ENCODE results near the gene DSCAML1.

Gene DSCAML1

DNA sequence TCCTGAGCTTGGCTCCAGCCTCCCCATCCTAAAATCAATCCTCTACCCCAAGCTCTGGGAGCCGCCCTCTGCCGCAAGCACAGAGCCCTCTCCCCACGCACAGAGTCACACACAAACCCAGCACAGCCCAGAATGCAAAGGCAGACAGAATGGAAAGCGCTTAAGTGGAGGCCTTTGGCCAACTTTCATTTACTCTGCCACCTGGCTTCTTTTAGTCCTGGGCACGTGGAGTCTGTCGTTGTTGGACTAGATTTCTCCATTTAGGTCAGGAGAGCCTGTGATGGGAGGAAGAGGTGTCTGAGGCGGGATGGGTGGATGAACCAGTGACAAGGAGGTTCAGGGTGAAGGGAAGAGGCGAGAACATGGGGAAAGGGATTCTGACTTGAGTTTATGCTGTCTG lies 191.7 kb downstream of the DSCAML1 start:
- no peaks in the 10 kb centered on the region for H3K4me1 ChIP-seq (ENCODE audit: control extremely low read depth in 1 of 4, control insufficient read depth in 4 of 4, insufficient read depth in 4 of 4, low read length in 3 of 4)
- peaks cover 0 to 10% (median 0%) of the 10 kb centered on the region in 5 experiments for H3K27me3 ChIP-seq (replicated peaks in 2 of 5; ENCODE audit: control insufficient read depth in 4 of 5, insufficient read depth in 5 of 5, low read length in 4 of 5)
- no peaks in the 10 kb centered on the region for H3K36me3 ChIP-seq (ENCODE audit: control insufficient read depth in 4 of 4, insufficient read depth in 4 of 4, low read length in 3 of 4)
- ChIA-PET CTCF (no interaction called here), POLR2A (no interaction called here)
- no peak overlapping the region for H3K27ac ChIP-seq (ENCODE audit: insufficient read depth in 1 of 2, low read depth in 1 of 2, low read length in 2 of 2, poor library complexity in 1 of 2, severe bottlenecking in 2 of 2)
- no peak for DNase-seq
- 98% methylated on average over 7 of the region's 8 CpGs for WGBS (ENCODE audit: insufficient coverage)
- no peak overlapping the region for H3K4me3 ChIP-seq (ENCODE audit: control insufficient read depth in 1 of 7, extremely low read depth in 1 of 7, insufficient read depth in 4 of 7, low read depth in 2 of 7, low read length in 6 of 7)
- no peaks in the 10 kb centered on the region for H3K9me3 ChIP-seq (ENCODE audit: control extremely low read depth in 1 of 5, control insufficient read depth in 4 of 5, insufficient read depth in 2 of 5, low read depth in 1 of 5, low read length in 4 of 5)

DNA sequence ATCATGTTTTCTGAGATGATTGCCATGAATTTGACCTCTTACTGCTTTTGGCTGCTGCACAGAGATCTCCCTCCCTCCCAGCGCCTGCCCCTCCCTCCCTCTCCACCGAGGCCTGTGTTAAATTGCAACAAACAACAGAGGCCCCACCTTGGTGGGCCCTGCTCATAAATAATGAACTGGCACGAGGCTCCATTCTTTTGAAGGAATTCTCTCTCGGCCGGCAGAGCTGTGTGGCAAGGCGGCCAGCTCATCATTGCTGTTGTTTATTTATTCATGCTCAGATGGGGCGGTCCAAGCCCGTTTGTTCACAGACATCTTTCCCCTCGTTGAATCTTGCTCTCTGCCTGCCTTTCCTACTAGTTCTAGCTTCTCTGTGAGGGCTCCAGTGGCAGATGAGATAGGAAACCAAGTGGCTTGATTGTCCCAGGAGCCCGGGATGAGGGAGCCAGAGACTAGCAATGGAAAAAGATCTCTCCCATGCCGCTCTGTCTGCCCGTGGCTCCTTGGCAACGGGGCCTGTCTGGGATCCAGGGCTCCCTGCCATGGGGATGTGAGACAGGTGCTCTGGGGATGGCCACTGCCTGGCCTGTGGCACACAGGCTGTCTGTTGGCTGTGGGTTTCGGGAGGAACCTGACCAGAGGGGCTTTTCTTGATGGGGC lies 192.6 kb downstream of the DSCAML1 start:
- H3K27me3 ChIP-seq (replicated peaks in 2 of 5; ENCODE audit: control insufficient read depth in 4 of 5, insufficient read depth in 5 of 5, low read length in 4 of 5): peaks cover 0 to 13% (median 5%) of the 10 kb centered on the region in 5 experiments
- POLR2A ChIA-PET: no interaction called here
- H3K4me1 ChIP-seq (ENCODE audit: control extremely low read depth in 1 of 4, control insufficient read depth in 4 of 4, insufficient read depth in 4 of 4, low read length in 3 of 4): no peaks in the 10 kb centered on the region
- no peaks in the 10 kb centered on the region for H3K36me3 ChIP-seq (ENCODE audit: control insufficient read depth in 4 of 4, insufficient read depth in 4 of 4, low read length in 3 of 4)
- CTCF ChIA-PET: no interaction called here
- 83% methylated on average over 14 of the region's 14 CpGs for WGBS (ENCODE audit: insufficient coverage)
- no peak overlapping the region for H3K27ac ChIP-seq (ENCODE audit: insufficient read depth in 1 of 2, low read depth in 1 of 2, low read length in 2 of 2, poor library complexity in 1 of 2, severe bottlenecking in 2 of 2)
- no peak overlapping the region for H3K4me3 ChIP-seq (ENCODE audit: control insufficient read depth in 1 of 7, extremely low read depth in 1 of 7, insufficient read depth in 4 of 7, low read depth in 2 of 7, low read length in 6 of 7)
- H3K9me3 ChIP-seq (ENCODE audit: control extremely low read depth in 1 of 5, control insufficient read depth in 4 of 5, insufficient read depth in 2 of 5, low read depth in 1 of 5, low read length in 4 of 5): no peaks in the 10 kb centered on the region
- DNase-seq: no peak

DNA sequence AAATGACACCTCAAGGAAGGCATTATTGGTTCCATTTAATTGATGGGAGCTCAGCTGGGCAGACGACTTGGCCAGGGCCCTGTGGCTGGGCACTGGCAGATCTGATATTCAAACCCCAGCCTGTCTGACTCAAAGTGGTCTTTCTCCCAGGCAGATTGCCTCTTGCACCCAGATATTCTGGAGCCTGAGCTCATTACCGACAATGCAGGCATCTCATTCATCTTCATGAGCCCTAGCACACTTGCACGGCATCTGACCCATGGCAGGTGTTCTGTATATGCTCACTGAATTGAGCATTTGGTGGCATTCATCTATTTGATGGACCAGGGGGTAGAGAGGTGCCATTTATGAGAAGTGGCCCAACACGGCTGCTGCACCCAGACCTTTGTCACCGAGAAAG lies 193.1 kb downstream of the DSCAML1 start:
- CTCF ChIA-PET: no interaction called here
- no peaks in the 10 kb centered on the region for H3K9me3 ChIP-seq (ENCODE audit: control extremely low read depth in 1 of 5, control insufficient read depth in 4 of 5, insufficient read depth in 2 of 5, low read depth in 1 of 5, low read length in 4 of 5)
- no peak for DNase-seq
- H3K27ac ChIP-seq (ENCODE audit: insufficient read depth in 1 of 2, low read depth in 1 of 2, low read length in 2 of 2, poor library complexity in 1 of 2, severe bottlenecking in 2 of 2): no peak overlapping the region
- no peaks in the 10 kb centered on the region for H3K4me1 ChIP-seq (ENCODE audit: control extremely low read depth in 1 of 4, control insufficient read depth in 4 of 4, insufficient read depth in 4 of 4, low read length in 3 of 4)
- H3K4me3 ChIP-seq (ENCODE audit: control insufficient read depth in 1 of 7, extremely low read depth in 1 of 7, insufficient read depth in 4 of 7, low read depth in 2 of 7, low read length in 6 of 7): no peak overlapping the region
- H3K36me3 ChIP-seq (ENCODE audit: control insufficient read depth in 4 of 4, insufficient read depth in 4 of 4, low read length in 3 of 4): no peaks in the 10 kb centered on the region
- POLR2A ChIA-PET: no interaction called here
- peaks cover 0 to 16% (median 5%) of the 10 kb centered on the region in 5 experiments for H3K27me3 ChIP-seq (replicated peaks in 2 of 5; ENCODE audit: control insufficient read depth in 4 of 5, insufficient read depth in 5 of 5, low read length in 4 of 5)
- 97% methylated on average over 3 of the region's 5 CpGs for WGBS (ENCODE audit: insufficient coverage)

DNA sequence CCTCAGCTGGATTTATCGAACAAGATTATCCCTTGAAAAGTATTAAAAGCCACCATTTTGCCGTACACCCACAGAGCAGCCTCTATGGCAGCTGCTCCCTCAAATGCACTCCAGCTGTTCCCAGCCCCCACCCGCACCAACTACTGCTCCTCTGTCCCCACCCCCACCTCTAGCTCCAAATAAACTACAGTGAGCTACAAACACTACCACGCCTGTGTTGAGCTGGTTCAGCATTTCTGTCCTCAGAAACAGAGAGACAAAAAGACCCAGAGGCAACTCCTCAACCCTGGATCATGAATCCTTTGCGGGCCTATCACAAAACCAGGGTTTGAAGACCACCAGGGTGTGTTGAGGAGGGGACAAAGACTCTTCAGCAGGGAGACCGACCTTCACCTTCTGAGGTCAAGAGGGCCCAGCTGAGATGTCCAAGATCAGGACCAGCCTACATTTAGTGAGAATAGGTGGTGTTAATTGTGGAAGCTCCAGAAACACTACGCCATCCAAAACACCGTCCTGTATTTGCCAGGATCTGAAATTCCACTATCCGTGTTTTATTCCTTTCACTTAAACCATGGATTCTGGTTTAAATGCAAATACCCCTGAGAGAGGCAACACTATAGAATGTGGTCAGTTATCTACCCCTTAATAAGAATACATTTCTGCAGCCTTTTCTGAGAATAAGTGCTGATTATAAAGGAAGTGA lies 195.9 kb downstream of the DSCAML1 start:
- ChIA-PET CTCF (interaction anchor here (1.0 kb wide), 1 partner anchor 17 kb away, joined by 3 read pairs; no protein-coding TSS in a partner anchor), POLR2A (no interaction called here)
- Histone ChIP-seq H3K27ac (ENCODE audit: insufficient read depth in 1 of 2, low read depth in 1 of 2, low read length in 2 of 2, poor library complexity in 1 of 2, severe bottlenecking in 2 of 2) (no peak overlapping the region), H3K4me1 (ENCODE audit: control extremely low read depth in 1 of 4, control insufficient read depth in 4 of 4, insufficient read depth in 4 of 4, low read length in 3 of 4) (no peaks in the 10 kb centered on the region), H3K27me3 (replicated peaks in 2 of 5; ENCODE audit: control insufficient read depth in 4 of 5, insufficient read depth in 5 of 5, low read length in 4 of 5) (peaks cover 0 to 21% (median 7%) of the 10 kb centered on the region in 5 experiments), H3K36me3 (ENCODE audit: control insufficient read depth in 4 of 4, insufficient read depth in 4 of 4, low read length in 3 of 4) (no peaks in the 10 kb centered on the region), H3K9me3 (ENCODE audit: control extremely low read depth in 1 of 5, control insufficient read depth in 4 of 5, insufficient read depth in 2 of 5, low read depth in 1 of 5, low read length in 4 of 5) (no peaks in the 10 kb centered on the region), H3K4me3 (ENCODE audit: control insufficient read depth in 1 of 7, extremely low read depth in 1 of 7, insufficient read depth in 4 of 7, low read depth in 2 of 7, low read length in 6 of 7) (no peak overlapping the region)
- no peak for DNase-seq
- WGBS (ENCODE audit: insufficient coverage): 89% methylated on average over 4 of the region's 9 CpGs

DNA sequence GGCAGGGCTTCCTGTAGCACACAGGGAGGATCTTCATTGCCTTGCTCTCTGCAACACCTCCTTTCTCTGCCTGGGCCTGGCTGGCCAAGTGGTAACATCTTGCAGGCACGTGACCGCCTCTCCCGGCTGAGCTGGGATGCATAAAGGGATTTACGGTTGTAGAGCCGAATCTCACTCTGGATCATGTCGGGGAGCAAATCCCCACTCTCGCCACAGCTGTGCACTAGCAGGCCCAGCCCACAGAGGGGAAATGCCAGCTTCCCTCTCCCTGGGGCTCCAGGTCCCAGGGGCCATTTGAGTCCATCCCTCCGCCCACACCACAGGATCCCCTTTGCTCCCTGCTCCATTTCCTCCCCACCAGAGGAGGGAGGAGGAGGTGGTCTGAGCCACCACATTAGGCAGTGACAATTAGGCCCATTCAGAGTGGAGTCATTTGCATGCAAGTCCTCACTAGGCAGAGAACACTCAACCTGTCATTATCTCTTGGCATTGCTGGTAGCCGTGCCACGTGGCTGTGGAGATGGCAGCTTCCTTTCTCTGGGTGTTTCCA lies 196.7 kb downstream of the DSCAML1 start:
- WGBS (ENCODE audit: insufficient coverage): 56% methylated on average over 8 of the region's 10 CpGs
- H3K4me3 ChIP-seq (ENCODE audit: control insufficient read depth in 1 of 7, extremely low read depth in 1 of 7, insufficient read depth in 4 of 7, low read depth in 2 of 7, low read length in 6 of 7): no peak overlapping the region
- H3K9me3 ChIP-seq (ENCODE audit: control extremely low read depth in 1 of 5, control insufficient read depth in 4 of 5, insufficient read depth in 2 of 5, low read depth in 1 of 5, low read length in 4 of 5): no peaks in the 10 kb centered on the region
- H3K27me3 ChIP-seq (replicated peaks in 2 of 5; ENCODE audit: control insufficient read depth in 4 of 5, insufficient read depth in 5 of 5, low read length in 4 of 5): peaks cover 2 to 29% (median 7%) of the 10 kb centered on the region in 5 experiments
- no peaks in the 10 kb centered on the region for H3K36me3 ChIP-seq (ENCODE audit: control insufficient read depth in 4 of 4, insufficient read depth in 4 of 4, low read length in 3 of 4)
- ChIA-PET CTCF (interaction anchor here (1.0 kb wide), 1 partner anchor 18 kb away, joined by 3 read pairs; no protein-coding TSS in a partner anchor), POLR2A (no interaction called here)
- H3K4me1 ChIP-seq (ENCODE audit: control extremely low read depth in 1 of 4, control insufficient read depth in 4 of 4, insufficient read depth in 4 of 4, low read length in 3 of 4): no peaks in the 10 kb centered on the region
- no peak overlapping the region for H3K27ac ChIP-seq (ENCODE audit: insufficient read depth in 1 of 2, low read depth in 1 of 2, low read length in 2 of 2, poor library complexity in 1 of 2, severe bottlenecking in 2 of 2)
- no peak for DNase-seq

DNA sequence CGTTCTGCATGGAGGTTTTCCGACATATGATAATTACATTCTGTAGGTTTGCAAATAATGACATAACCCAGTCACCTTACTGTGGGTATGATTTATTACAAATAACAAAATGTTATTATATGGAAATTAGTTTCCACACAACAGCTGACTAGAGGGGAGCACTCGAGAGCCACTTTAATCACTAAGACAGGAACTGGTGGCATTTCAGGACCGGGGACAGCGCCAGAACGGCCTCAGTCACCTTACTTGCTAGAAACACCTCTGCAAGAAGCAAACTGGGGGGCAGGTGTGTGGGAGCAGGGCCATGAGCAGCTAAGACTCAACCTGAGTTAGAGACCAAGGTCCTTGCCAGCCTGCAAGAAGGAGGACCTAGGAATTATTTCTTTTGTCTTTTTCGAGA lies 199.9 kb downstream of the DSCAML1 start:
- Histone ChIP-seq H3K9me3 (ENCODE audit: control extremely low read depth in 1 of 5, control insufficient read depth in 4 of 5, insufficient read depth in 2 of 5, low read depth in 1 of 5, low read length in 4 of 5) (no peaks in the 10 kb centered on the region), H3K36me3 (ENCODE audit: control insufficient read depth in 4 of 4, insufficient read depth in 4 of 4, low read length in 3 of 4) (no peaks in the 10 kb centered on the region), H3K4me1 (ENCODE audit: control extremely low read depth in 1 of 4, control insufficient read depth in 4 of 4, insufficient read depth in 4 of 4, low read length in 3 of 4) (no peaks in the 10 kb centered on the region), H3K27me3 (replicated peaks in 2 of 5; ENCODE audit: control insufficient read depth in 4 of 5, insufficient read depth in 5 of 5, low read length in 4 of 5) (peaks cover 4 to 34% (median 7%) of the 10 kb centered on the region in 5 experiments), H3K4me3 (ENCODE audit: control insufficient read depth in 1 of 7, extremely low read depth in 1 of 7, insufficient read depth in 4 of 7, low read depth in 2 of 7, low read length in 6 of 7) (no peak overlapping the region), H3K27ac (ENCODE audit: insufficient read depth in 1 of 2, low read depth in 1 of 2, low read length in 2 of 2, poor library complexity in 1 of 2, severe bottlenecking in 2 of 2) (no peak overlapping the region)
- peak; percentile 54 to 86 (median 84) for DNase-seq
- POLR2A ChIA-PET: no interaction called here
- whole genome bisulfite sequencing (ENCODE audit: insufficient coverage): 100% methylated on average over 1 of the region's 7 CpGs
- CTCF ChIA-PET: no interaction called here

DNA sequence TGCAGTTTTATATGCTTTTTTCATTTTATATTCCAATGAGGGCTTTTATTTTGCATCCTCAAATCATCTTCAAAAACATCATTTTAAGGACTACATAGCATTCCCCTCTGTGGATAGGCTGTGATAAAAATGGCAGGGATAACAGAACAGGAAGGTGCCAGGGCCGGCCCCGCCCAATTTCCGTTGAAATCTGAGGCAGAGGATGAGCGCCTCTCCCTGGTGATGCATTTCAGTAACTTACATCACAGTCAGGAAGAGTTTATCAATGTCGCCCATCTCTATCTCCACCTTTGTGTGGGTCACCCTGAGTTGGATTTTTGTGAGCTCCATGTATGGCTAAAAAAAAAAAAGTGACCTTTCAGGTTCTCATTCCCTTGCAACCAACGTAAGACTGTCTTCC lies 201.6 kb downstream of the DSCAML1 start:
- no peaks in the 10 kb centered on the region for H3K36me3 ChIP-seq (ENCODE audit: control insufficient read depth in 4 of 4, insufficient read depth in 4 of 4, low read length in 3 of 4)
- H3K9me3 ChIP-seq (ENCODE audit: control extremely low read depth in 1 of 5, control insufficient read depth in 4 of 5, insufficient read depth in 2 of 5, low read depth in 1 of 5, low read length in 4 of 5): no peaks in the 10 kb centered on the region
- DNase-seq: no peak
- WGBS (ENCODE audit: insufficient coverage): 47% methylated on average over 4 of the region's 6 CpGs
- peaks cover 4 to 30% (median 5%) of the 10 kb centered on the region in 5 experiments for H3K27me3 ChIP-seq (replicated peaks in 2 of 5; ENCODE audit: control insufficient read depth in 4 of 5, insufficient read depth in 5 of 5, low read length in 4 of 5)
- H3K4me3 ChIP-seq (ENCODE audit: control insufficient read depth in 1 of 7, extremely low read depth in 1 of 7, insufficient read depth in 4 of 7, low read depth in 2 of 7, low read length in 6 of 7): no peak overlapping the region
- POLR2A ChIA-PET: no interaction called here
- no peaks in the 10 kb centered on the region for H3K4me1 ChIP-seq (ENCODE audit: control extremely low read depth in 1 of 4, control insufficient read depth in 4 of 4, insufficient read depth in 4 of 4, low read length in 3 of 4)
- no peak overlapping the region for H3K27ac ChIP-seq (ENCODE audit: insufficient read depth in 1 of 2, low read depth in 1 of 2, low read length in 2 of 2, poor library complexity in 1 of 2, severe bottlenecking in 2 of 2)
- CTCF ChIA-PET: interaction anchor here (0.8 to 1.0 kb wide), 2 partner anchors 9 to 152 kb away, joined by 3 read pairs; no protein-coding TSS in a partner anchor

All from common myeloid progenitor, CD34-positive (primary cell).